EH (cell line): ENCODE data around the gene BLM.

ENCODE experiments used
- DNase-seq: peaks from one replicate; pipeline ENCODE4 v3.0.0-alpha.2; 2015; ENCODE audit warnings: low read depth

BLM gene

GRCh38 chr15:90789462-90789861 lies 72.3 kb downstream of the BLM start:
- peak; percentile 5 for DNase-seq

- no peak for DNase-seq
Observed at GRCh38 chr15:90790057-90790456, 72.9 kb downstream of the BLM start.

GRCh38 chr15:90790561-90790960 lies 73.4 kb downstream of the BLM start:
- no peak for DNase-seq

GRCh38 chr15:90794538-90794937 lies 77.4 kb downstream of the BLM start:
- no peak for DNase-seq

GRCh38 chr15:90799639-90800170 lies 82.6 kb downstream of the BLM start:
- DNase-seq, result no peak

- no peak for DNase-seq
Observed at GRCh38 chr15:90801803-90802202, 84.7 kb downstream of the BLM start.

GRCh38 chr15:90807074-90807785 lies 90.1 kb downstream of the BLM start:
- peak; percentile 18 for DNase-seq

- no peak for DNase-seq
Observed at GRCh38 chr15:90807786-90808086, 90.6 kb downstream of the BLM start.

- no peak for DNase-seq
Observed at GRCh38 chr15:90808517-90809235, 91.5 kb downstream of the BLM start.

- DNase-seq, result no peak
Observed at GRCh38 chr15:90809536-90809935, 92.4 kb downstream of the BLM start.

GRCh38 chr15:90810354-90810753 lies 93.2 kb downstream of the BLM start:
- no peak for DNase-seq

- no peak for DNase-seq
Observed at GRCh38 chr15:90812171-90812957, 95.2 kb downstream of the BLM start.

- DNase-seq, result no peak
Observed at GRCh38 chr15:90812958-90813265, 95.8 kb downstream of the BLM start.

- DNase-seq, result no peak
Observed at GRCh38 chr15:90813796-90814190, 96.6 kb downstream of the BLM start.

GRCh38 chr15:90814191-90814821 lies 97.2 kb downstream of the BLM start:
- no peak for DNase-seq

GRCh38 chr15:90816401-90817116 lies 99.4 kb downstream of the BLM start:
- DNase-seq, result no peak

- DNase-seq, result no peak
Observed at GRCh38 chr15:90817117-90818057, 100.2 kb downstream of the BLM start.

GRCh38 chr15:90818251-90819210 lies 101.4 kb downstream of the BLM start:
- no peak for DNase-seq

- DNase-seq, result no peak
Observed at GRCh38 chr15:90819390-90819789, 102.2 kb downstream of the BLM start.

- DNase-seq, result no peak
Observed at GRCh38 chr15:90819850-90820249, 102.7 kb downstream of the BLM start.
